ENCODE data around the gene PKD2.

- TF ChIP-seq RAD21 (IDR thresholded peaks at IDR 0.05; ENCODE audit: low read length) = no peak
- TF ChIP-seq POLR2AphosphoS5 (IDR thresholded peaks at IDR 0.05; ENCODE audit: low read depth, low read length) = no peak
- TF ChIP-seq TAF1 (IDR thresholded peaks at IDR 0.05; ENCODE audit: borderline replicate concordance, low read depth, low read length) = no peak
- TF ChIP-seq CTCF (IDR thresholded peaks at IDR 0.05) = no peak
These were observed 98.8 kb downstream of the PKD2 start for GRCh38 chr4:88106205-88106604.

Data from SK-N-SH (cell line).